HG03064 (cell line): ENCODE results near the gene DYRK4.
A peak's percentile ranks its signal among the peaks of the same experiment; 100 is the strongest.

Source experiments
- ATAC-seq: cut with Tn5 transposase; IDR thresholded peaks from one replicate; pipeline ENCODE4 v1.9.1; 2021; ENCODE audit warnings: low read depth; ENCODE audit not compliant: unreplicated experiment

The DYRK4 gene

DNA sequence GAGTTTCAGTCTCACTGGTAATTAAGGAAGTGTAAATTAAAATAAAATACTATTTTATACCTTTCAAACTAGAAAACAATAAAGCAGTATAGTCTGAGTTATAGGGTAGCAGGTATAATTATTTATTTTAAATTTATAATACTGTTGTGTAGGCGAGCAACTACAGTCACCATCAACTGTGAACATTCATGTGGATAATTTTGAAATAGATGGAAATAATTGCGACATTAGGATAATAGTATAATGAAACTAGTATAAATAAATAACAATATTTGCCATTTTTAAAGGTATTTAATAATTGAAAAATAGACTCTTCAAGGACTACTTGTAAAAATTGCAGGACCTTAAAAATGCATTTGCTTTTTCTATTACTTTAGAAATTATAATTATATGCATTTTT is 3.8 kb upstream of the DYRK4 start:
- ATAC-seq, result no peak

DNA sequence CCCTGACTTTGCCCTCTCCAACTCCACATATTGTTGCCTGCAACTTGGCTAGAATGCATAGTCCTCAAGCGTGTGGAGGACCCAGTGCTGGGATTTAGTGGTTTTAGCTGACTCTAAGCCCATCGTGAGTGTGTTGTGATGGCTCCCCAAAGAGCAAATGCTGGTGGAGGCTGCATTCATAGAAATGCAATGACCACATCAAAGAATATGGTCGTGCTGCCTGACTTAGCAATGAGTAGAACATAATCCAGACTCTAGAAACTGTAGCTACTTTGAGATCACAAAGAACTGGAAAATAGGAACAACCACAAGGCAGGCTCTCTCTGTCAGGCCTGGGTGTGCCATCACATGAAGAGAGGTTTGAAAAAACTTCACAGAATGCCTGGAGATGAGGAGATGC is 1.3 kb downstream of the DYRK4 start:
- ATAC-seq, result no peak

DNA sequence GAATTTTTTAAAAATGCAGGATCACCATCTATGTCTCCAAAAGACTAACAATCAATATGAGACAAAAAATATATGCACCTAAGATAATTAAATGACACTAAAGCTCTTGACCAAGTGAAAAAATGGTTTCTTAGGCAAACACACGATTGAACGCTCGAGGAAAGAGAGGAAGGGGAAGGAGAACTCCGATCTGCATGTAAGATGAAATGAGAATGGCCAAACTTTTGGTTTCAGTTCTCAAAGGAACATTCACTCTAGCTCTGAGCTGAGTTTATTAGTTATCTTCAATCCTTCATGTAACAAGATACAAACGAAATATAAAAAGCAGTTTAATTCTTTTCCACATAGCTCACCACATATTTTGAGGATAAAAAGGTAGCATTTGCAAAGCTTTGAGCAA is 2.8 kb downstream of the DYRK4 start:
- ATAC-seq, result no peak

DNA sequence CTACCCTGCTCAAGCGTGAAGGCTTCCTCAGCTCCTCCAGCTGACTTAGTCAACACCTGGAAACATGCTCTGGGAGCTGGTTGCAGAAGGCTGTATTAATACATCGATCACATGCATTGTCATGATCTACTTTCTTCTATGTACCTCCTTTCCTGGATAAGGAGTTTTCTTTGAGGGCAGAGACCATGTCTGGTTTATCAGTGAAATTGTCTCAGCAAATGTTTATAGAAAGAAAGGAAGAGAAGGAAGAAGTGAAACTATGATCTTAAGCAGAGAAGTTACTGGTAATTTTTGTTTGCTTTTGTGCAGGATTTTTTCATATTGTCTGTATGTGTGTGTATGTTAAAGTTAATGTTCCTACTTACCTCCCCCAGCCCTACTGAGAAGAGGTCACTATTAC is 4.5 kb downstream of the DYRK4 start:
- ATAC-seq, result no peak

DNA sequence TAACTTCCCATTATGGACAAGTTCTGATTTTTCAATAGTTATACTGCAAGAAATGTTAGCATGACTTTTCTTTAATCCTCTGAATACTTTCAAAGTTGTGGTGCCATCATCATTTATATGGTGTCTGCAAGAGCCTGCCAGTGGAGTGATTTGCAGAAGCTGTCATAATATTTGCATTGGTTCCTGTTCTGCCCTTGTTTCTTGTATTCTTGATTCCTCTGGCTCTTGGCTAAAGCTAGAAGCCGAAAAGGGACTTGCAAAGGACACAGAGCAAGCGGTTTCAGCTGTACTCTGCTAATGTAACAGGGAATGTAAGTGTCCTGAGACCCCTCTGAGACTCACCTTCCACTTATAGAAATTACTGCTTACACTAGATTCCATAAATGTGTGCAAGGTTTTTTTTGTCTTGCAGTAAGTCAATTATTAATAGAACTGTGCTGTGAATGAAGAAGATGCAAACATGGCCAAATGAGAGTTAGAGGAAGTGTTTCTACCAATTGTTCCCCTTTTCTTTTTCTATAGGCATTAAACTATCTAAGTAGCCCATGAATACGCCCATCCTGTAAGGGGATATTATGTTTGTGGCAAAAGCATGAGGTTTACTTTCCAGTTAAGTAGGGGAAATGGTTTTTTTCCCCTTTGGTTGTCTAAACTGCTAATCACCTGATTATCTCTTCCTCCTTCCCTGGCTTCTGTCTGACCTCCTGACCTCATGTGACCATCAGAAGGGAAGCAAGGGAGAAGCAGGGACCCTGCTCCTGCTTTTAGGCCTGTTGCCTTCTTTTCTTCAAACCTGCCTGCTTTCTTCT is 5.3 kb downstream of the DYRK4 start:
- no peak for ATAC-seq

DNA sequence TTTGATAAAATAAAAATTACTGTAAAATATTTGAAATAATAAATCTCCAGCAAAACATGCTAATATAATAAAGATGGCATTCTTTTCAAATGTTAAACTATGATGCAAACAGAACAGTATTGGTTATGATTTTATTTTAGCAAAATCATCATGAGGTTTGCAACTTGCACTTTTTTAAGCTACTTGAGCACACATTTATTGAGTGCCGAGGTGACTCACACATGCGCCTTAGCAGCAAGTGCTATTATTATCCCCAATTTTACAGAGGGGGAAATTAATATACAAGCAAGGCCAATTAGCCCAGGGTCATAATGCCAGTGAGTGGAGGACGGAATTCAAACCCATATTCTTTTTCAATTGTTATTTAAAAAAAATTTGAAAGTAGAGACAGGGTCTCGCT is 7.3 kb downstream of the DYRK4 start:
- no peak for ATAC-seq

DNA sequence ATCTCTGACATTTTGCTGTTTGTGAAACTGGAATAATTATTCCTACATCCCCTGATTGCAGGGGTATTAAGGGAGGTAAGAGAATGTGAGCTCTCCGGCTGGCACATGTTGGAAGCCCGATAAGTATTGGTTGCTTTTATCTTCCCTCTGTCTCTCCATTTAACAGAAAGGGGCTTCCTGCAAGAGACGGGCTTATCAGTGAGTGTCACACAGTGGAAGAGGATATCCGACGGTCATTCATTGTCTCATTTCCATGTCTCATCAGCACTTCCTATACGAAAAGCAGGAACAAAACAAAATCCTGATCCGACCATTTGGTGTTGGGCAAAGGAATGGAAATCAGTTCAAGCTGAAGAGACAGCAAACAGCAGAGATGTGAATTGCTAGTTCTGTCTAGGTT is 10.7 kb downstream of the DYRK4 start:
- ATAC-seq, result no peak

DNA sequence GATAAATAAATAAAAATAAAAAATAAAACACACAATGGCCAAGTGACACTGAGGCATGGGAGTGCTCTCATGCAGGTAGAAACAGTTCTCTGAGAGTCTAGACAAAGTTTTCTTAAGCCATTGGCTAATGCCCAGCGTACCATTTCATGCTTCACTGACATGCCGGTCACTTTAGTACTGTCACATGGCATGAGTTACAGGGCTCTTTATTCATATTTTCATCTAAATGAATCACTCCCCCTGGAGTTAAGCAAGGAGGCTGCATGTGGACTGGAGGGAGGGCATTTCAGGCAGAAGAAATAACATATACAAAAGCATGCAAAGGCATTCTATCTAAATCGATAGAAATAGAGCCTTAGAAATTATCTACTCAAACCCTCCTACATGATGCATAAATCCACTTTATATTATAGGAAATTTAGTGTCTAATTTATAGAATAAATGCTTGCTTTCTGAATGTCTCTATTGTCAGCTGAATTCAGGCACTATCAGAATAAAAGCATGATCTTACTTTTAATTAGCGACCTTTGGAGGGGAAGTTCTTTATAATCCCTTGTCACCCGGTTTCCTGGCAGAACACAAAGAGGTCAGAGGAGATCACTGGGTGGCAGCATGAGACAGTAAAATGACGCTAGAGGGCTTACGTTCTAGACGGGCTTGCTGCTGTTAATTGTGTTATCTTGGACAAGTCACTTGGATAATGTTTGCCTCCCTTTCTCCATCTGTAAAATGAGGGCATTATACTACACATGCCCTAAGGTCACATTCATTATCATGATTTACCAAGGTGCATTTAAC is 17.5 kb downstream of the DYRK4 start:
- ATAC-seq, result no peak

DNA sequence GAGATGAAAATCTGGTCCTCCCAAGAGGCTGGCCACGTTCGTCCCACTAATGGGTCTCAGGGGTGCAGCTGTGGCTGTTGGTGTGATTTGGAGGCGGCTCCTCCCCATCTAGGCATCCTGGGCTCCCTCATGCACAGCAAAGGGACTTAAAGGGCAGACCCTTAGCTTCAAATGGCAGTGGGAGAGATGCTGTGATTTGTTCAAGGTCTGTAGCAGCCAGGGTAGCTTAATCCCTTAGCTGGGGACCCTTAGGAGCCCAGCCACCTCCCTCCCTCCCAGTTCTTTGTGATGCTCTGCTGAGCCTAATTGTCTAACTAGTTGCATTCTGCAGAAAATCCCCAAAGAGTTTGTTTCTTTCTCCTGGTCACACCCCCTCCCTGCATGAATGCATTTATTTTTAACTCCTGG is 18.3 kb downstream of the DYRK4 start:
- no peak for ATAC-seq

DNA sequence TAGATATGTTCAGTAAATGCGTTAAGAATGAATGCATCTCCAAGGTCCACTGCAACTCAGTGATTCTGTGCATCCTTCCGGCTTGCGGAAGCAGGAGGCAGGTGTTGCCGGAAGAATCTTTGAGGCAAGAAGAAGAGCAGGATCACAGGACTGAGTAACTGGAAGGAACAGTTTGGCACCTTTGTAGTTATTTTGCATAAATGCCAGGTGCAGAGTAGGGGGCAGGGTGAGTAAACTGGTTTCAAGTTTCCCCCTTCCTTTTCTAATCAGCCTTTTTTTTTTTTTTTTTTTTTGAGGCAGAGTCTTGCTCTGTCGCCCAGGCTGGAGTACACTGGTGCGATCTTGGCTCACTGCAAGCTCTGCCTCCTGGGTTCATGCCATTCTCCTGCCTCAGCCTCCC is 22.3 kb downstream of the DYRK4 start:
- no peak for ATAC-seq

DNA sequence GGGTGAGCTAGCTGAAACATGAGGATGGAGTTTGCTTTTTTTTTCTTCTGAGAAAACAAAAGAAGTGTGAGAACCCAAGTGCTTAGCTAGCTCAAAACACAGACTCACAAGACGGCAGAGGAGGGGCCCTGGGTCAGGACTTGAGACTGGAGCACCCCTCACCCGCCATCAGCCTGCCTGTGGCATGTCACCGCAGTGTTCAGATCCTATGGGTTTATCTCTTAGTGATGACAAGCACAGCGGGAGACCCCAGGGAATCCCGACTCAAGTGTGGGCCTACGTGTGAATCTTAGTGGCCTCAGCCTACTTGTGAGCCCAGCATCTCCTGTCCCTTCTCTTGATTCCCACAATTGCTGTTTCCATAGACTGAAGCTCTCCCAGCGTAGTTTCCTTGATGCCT is 22.9 kb downstream of the DYRK4 start:
- ATAC-seq, result no peak

DNA sequence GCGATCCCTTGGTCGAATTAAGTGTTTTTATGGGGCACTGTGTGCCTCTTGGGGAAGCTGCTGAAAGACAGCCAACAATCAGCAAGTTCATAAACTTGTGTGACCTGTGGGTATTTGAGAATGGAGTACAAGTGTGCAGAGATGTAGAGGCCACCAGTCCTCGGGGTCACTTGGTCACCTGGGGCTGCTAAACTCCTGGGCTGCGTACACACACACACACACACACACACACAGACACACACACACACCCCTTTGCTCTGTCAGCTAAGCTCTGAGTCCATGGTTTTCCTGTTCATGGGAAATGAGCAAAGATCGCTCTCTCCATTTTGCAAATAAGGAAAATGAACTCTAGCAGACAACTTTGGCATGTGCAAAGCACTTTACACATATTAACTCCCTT is 24.5 kb downstream of the DYRK4 start:
- ATAC-seq, result no peak

DNA sequence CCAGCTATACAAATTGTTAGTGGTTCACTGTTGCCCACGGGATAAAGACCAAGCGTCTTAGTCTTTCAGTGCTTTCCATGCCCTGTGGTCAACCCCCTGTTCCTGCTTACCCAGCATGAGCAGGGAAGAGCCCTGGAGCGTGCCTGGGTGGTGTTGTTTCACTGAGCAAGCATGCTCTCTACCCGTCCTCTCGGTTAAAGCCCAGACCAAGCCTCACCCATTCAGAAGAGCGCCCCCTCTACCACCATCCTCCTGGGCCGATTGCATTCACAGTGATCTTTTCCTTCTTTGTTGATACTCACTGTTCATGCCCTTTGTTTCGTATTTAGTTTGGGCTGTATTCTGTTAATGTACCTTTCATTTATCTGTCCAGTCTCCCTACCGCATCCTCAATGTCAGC is 25.1 kb downstream of the DYRK4 start:
- no peak for ATAC-seq

DNA sequence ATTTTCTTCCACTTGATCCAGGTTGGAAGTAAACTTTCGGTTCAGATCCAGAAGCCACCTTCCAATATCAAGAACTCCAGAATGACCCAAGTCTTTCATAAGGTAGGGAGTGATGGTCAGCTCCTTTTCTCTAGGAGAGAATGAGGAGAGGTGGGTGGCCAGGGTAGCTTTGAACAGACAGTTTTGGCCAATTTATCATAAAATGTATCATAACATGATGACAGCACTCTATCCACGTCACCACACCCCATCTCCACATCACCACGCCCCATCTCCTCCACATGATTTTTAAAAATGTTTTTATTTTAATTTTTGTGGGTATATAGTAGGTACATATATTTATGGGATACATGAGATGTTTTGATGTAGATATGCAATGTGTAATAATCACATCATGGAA is 26.9 kb downstream of the DYRK4 start:
- ATAC-seq, result no peak

DNA sequence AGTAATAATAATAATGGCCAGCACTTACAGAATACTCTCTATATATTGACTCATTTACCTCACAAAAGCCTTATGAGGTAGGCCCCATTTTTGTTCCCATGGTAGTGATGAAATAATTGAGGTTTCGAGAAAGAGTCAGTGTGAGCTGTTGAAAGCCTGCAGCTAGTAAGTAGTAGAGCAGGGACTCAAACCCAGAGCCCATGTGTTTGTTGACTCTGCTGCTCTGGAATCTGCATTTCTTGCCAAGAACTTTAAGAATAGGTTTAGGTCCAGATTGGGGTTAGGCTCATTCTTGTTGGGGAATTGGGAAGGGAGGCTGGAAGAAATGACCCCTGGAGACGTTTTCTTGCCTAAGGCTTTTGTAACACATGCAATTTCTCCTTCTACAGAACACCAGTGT is 27.9 kb downstream of the DYRK4 start:
- no peak for ATAC-seq

DNA sequence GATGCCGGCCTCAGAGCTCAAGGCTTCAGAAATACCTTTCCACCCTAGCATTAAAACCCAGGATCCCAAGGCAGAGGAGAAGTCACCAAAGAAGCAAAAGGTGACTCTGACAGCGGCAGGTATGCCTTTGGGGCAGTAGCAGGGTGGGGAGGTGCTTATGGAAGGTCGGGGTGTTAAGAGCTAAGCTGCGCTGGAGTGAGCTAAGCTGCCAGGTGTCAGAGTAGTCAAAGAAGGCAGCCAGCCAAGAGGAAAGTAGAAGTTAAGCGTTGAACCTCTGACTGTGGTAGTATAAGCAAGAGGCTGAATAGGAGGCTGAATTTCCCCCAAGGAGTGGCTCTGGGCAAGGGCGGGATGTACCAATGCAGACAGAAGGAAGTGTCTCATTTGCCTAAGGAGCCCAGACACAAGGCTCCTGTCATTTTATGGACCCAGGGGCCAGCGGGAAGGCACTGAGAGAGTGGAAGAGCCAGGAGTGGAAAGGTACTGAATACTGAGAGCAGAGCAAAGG is 29.2 kb downstream of the DYRK4 start:
- ATAC-seq, result no peak

DNA sequence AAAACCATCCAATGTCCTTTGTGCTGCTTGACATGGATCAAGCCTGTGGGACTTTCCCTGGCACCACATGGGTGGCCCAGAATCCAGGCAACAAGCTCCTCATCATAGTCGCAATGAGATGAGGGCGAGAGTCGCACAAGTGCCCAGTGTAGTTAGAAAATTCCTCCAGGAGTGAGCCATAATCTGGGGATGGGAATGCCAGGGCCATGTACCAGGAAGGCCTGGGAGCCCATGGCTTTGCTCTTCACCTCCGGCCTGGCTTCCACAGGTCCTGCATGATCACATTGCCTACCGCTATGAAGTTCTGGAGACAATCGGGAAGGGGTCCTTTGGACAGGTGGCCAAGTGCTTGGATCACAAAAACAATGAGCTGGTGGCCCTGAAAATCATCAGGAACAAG is 33.9 kb downstream of the DYRK4 start:
- no peak for ATAC-seq

DNA sequence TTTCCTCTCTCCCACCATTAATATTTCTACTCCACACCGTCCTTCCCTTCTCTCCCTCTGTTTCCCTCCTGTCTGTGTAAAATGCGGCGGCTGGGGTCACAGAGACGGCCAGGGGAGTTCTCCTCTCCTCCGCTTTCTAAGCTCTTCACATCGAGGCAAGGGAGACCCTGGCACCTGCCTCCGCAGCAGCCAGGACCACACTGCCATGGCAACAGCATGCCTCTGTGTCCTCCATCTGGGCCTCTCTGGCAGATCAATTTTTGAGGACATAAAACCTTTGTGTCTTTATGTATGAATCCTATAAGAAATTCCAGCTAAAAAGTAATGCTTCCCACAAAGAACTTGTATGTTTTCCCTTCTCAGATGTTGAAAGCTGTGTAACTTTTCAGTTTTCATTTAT is 41.4 kb downstream of the DYRK4 start:
- no peak for ATAC-seq

DNA sequence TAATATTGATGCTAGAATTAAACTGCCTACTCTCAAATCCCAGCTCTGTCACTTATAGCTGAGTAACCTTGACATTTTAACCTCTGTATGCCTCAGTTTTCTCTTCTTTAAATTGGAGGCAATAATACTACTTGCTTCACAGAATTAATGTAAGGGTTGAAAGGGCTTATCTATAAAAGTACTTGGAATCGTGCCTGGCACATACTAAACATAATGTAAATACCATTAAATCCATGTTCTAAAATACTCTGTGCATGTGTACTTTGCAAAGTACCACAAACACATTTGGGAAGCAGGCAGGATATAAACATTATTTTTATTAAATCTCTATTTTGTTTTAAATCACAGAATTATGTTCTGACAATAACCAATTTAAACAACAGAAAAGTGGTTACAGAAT is 41.9 kb downstream of the DYRK4 start:
- ATAC-seq, result no peak

DNA sequence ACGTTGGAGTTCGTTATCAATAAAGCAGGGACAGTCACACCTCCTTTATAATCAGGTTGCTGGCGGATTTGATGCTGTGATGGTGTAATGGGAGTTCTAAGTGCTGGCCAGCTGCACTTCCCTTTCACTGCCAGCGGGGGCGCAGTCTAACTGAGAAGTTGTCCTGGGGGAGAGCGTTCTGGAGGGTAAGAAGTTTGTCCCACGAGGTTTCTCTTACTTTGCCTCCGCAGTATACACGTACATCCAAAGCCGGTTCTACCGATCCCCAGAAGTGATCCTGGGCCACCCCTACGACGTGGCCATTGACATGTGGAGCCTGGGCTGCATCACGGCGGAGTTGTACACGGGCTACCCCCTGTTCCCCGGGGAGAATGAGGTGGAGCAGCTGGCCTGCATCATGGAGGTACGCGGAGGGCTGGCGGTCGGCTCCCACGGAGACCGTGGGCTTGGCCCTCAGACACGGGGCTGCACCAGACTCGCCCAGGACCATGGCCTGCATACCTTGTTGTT is 42.7 kb downstream of the DYRK4 start:
- ATAC-seq, result peak; percentile 93

DNA sequence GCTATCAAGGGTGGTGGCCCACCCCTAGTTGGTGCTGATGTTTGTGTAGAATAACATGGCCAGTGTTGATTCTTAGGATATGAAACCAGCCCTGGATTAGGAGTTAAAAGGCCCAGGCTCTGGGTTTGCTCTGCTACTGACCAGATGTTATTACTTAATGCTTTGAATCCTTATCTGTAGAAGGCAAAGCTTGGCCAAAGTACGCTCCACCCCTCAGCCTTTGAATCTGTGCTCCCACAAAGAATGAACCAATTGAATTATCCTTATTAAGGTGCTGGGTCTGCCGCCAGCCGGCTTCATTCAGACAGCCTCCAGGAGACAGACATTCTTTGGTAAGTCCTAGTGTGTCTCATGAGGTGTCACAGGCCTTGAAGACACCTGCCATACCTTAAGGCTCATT is 45.0 kb downstream of the DYRK4 start:
- ATAC-seq, result no peak

DNA sequence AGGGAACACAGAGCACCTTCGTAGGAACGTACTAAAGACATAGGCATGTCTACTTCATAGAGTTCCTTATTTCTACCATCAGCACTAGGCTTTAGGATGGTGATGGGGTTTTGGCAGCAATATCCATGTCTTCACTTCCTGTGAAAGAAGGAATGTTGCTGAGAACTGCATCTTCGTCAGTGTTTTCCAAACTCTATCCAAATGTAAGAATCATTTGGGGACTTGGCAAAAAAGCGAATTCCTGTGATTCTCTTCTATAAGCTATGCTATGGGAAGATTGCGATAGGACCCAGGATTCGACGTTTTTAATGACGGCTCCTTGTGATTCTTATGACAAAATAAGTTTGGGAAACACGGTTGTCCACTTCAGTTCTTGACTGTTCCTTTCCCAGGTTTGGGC is 47.1 kb downstream of the DYRK4 start:
- no peak for ATAC-seq
